ENCODE results near the gene IFT43.

DNA sequence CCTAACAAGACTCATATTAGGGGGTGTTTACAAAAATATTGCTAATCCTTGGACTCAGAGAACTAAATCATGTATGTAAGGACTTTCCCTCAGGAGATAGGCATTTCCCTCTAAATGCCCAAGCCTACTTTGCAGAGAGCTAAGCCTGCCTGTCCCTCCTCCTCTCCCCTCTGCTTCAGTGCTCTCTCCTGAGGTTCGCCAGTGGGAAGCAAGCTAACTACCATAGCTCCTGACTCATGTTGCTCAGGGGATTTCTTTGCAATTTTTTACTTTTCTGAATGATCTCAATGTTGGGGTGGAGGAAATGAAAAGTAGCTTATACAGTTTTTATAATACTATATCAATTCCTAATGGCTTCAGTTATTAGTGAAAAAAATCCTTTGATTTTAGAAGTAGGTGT is 29.6 kb downstream of the IFT43 start:
- TF ChIP-seq POLR2A (IDR thresholded peaks at IDR 0.05; ENCODE audit: low read length) (no peak), GATA1 (IDR thresholded peaks at IDR 0.05; ENCODE audit: low read depth, low read length) (no peak)

Data from erythroblast (primary cell).